WTC11 (cell line): Measurements from ENCODE around the gene GMEB1. TPM values are rescaled to one million over a fixed set of nuclear protein-coding genes. Genes with fewer than 3 reads are reported as not detected.
"Not testable (repeated sequence)": the region's sequence is repeated elsewhere in the genome, so short reads cannot be mapped to it uniquely, and the experiment has no call there.

Experiments
- ATAC-seq: fragments of 200-7000 bp; cut with Tn5 transposase; 2 replicates; pipeline ENCODE4 v1.10.0; 2021; ENCODE audit warnings: mild to moderate bottlenecking, moderate library complexity
- CTCF ChIA-PET: fragments of 300-600 bp; sonication (Branson Sonifier 250); formaldehyde crosslinking; loops from one replicate; lab custom pipeline; 2021; ENCODE audit warnings: antibody characterized with exemption; lab: Charles Lee
- POLR2A ChIA-PET: fragments of 350-600 bp; sonication (Branson Sonifier 250); formaldehyde crosslinking; loops from one replicate; lab custom pipeline; 2021; ENCODE audit warnings: antibody characterized with exemption; lab: Charles Lee
- DNase-seq: peaks from one replicate; pipeline ENCODE4 v3.0.0; 2021; ENCODE audit warnings: low spot score
- H3K27ac Mint-ChIP-seq: 2 replicates; pipeline ENCODE4 v1.8.0; 2021; ENCODE audit warnings: mixed read lengths
- H3K27me3 Mint-ChIP-seq: 2 replicates; pipeline ENCODE4 v1.8.0; 2021; ENCODE audit warnings: low read depth, mild to moderate bottlenecking, moderate library complexity, mixed read lengths
- H3K36me3 Mint-ChIP-seq: 2 replicates; pipeline ENCODE4 v1.8.0; 2021; ENCODE audit warnings: mixed read lengths
- H3K4me1 Mint-ChIP-seq: 2 replicates; pipeline ENCODE4 v1.8.0; 2022; ENCODE audit warnings: mixed read lengths
- H3K4me3 Mint-ChIP-seq: 2 replicates; pipeline ENCODE4 v1.8.0; 2021; ENCODE audit warnings: mild to moderate bottlenecking, moderate library complexity, mixed read lengths
- H3K9me3 Mint-ChIP-seq: 2 replicates; pipeline ENCODE4 v1.8.0; 2021; ENCODE audit warnings: mixed read lengths
- AR ChIP-seq: fragments of 250-450 bp; sonication (Bioruptor Pico); IDR thresholded peaks from 2 replicates; pipeline ENCODE4 v1.9.0; 2021; ENCODE audit warnings: mild to moderate bottlenecking
- CBFB ChIP-seq: sonication (generic); formaldehyde crosslinking; IDR thresholded peaks from 2 replicates; pipeline ENCODE4 v1.8.1; 2022; ENCODE audit warnings: mild to moderate bottlenecking, low read depth, missing genetic modification reagents
- E2F1 ChIP-seq: sonication (generic); formaldehyde crosslinking; IDR thresholded peaks from 2 replicates; pipeline ENCODE4 v1.8.0; 2022; ENCODE audit warnings: mild to moderate bottlenecking, missing genetic modification reagents
- FOXP1 ChIP-seq: sonication (generic); formaldehyde crosslinking; IDR thresholded peaks from 2 replicates; pipeline ENCODE4 v1.8.0; 2022; ENCODE audit warnings: missing genetic modification reagents, mild to moderate bottlenecking, moderate library complexity, borderline replicate concordance
- KAT7 ChIP-seq: sonication (generic); formaldehyde crosslinking; IDR thresholded peaks from 2 replicates; pipeline ENCODE4 v1.8.1; 2023; ENCODE audit warnings: missing genetic modification reagents, mild to moderate bottlenecking, borderline replicate concordance
- NFE2L1 ChIP-seq: sonication (generic); formaldehyde crosslinking; IDR thresholded peaks from 2 replicates; pipeline ENCODE4 v1.8.1; 2023; ENCODE audit warnings: missing genetic modification reagents
- PRDM15 ChIP-seq: sonication (generic); formaldehyde crosslinking; IDR thresholded peaks from 2 replicates; pipeline ENCODE4 v1.8.0; 2022; ENCODE audit warnings: missing genetic modification reagents
- ZMAT4 ChIP-seq: fragments of 250-450 bp; sonication (Bioruptor Pico); IDR thresholded peaks from 2 replicates; pipeline ENCODE4 v1.9.0; 2021; ENCODE audit warnings: mild to moderate bottlenecking
- ZNF425 ChIP-seq: fragments of 250-450 bp; sonication (Bioruptor Pico); conservative IDR thresholded peaks from 2 replicates; pipeline ENCODE4 v1.9.0; 2021; ENCODE audit warnings: mild to moderate bottlenecking
- ZNF512 ChIP-seq: sonication (generic); formaldehyde crosslinking; IDR thresholded peaks from 2 replicates; pipeline ENCODE4 v1.8.1; 2022; ENCODE audit warnings: missing genetic modification reagents, borderline replicate concordance
- ZNF532 ChIP-seq: fragments of 250-450 bp; sonication (Bioruptor Pico); IDR thresholded peaks from 2 replicates; pipeline ENCODE4 v1.9.0; 2021; ENCODE audit warnings: mild to moderate bottlenecking, borderline replicate concordance
- total RNA-seq: library from RNA; stranded (reverse); gene quantifications from 3 replicates; pipeline ENCODE4 v1.2.3, GENCODE V29; 2021

The GMEB1 gene
- total RNA-seq, 1 experiment from 2014 or later: 29.4 TPM

- TF ChIP-seq ZNF532 (CRISPR knock-in tag) (no peak), ZNF512 (CRISPR knock-in tag) (no peak), ZMAT4 (CRISPR knock-in tag) (no peak), ZNF425 (no peak)
Measured at GRCh38 chr1:28750330-28750729, 81.7 kb downstream of the GMEB1 start (continued).

- not testable (repeated sequence) for H3K27me3 Mint-ChIP-seq, H3K4me3 Mint-ChIP-seq, H3K9me3 Mint-ChIP-seq, H3K27ac Mint-ChIP-seq, DNase-seq, ATAC-seq
- peaks cover 43% of the 10 kb centered on the region for H3K4me1 Mint-ChIP-seq
- peaks cover 35% of the 10 kb centered on the region for H3K36me3 Mint-ChIP-seq
- CTCF ChIA-PET: interaction anchor here (3.0 kb wide), 1 partner anchor 14 kb away, joined by 12 read pairs; the partner anchor contains the start of gene YTHDF2
- POLR2A ChIA-PET: interaction anchor here (1.3 to 1.5 kb wide), 2 partner anchors 11 to 15 kb away, joined by 3 to 4 read pairs; partner anchors contain the start of gene YTHDF2
Measured at GRCh38 chr1:28750771-28751294, 82.2 kb downstream of the GMEB1 start.

GRCh38 chr1:28751315-28752060 is 82.9 kb downstream of the GMEB1 start:
- Mint-ChIP-seq H3K27ac (peak overlapping the region; percentile 26; the same call in 1 of the 2 replicates), H3K36me3 (peaks cover 31% of the 10 kb centered on the region)
- no peak for TF ChIP-seq AR (CRISPR knock-in tag)
- TF ChIP-seq CBFB: no peak
- no peak for TF ChIP-seq NFE2L1 (CRISPR knock-in tag)
- TF ChIP-seq E2F1 (CRISPR knock-in tag): no peak
- TF ChIP-seq FOXP1 (CRISPR knock-in tag): no peak
- TF ChIP-seq PRDM15 (CRISPR knock-in tag): no peak
- TF ChIP-seq KAT7 (CRISPR knock-in tag): no peak

More at GRCh38 chr1:28751315-28752060, 82.9 kb downstream of the GMEB1 start:
- POLR2A ChIA-PET: interaction anchor here (0.6 to 1.3 kb wide), 2 partner anchors 12 to 184 kb away, joined by 3 to 4 read pairs; no protein-coding TSS in a partner anchor
- Mint-ChIP-seq H3K9me3 (no peaks in the 10 kb centered on the region), H3K4me3 (no peak overlapping the region), H3K27me3 (no peaks in the 10 kb centered on the region), H3K4me1 (peaks cover 39% of the 10 kb centered on the region)
- CTCF ChIA-PET: interaction anchor here (3.0 kb wide), 1 partner anchor 15 kb away, joined by 12 read pairs; the partner anchor contains the start of gene YTHDF2
- no peak for ATAC-seq
- DNase-seq: no peak
